Adipose tissue (tissue), 3 donors: Measurements from ENCODE around the gene ZSCAN30. TPM values are rescaled to one million over a fixed set of nuclear protein-coding genes. Genes with fewer than 3 reads are reported as not detected.
A peak's percentile ranks its signal among the peaks of the same experiment; 100 is the strongest.

ENCODE experiments used
- H3K27ac ChIP-seq: one replicate; pipeline ENCODE4 v1.5.1; 2013; ENCODE audit warnings: low read depth, low read length
- WGBS, 3 donors: extraction: QIAGEN DNeasy Blood & Tissue Kit; methylation state at CpG; one replicate each; pipeline ENCODE4 v1.1.7; 2013; 5-methylcytosine and 5-hydroxymethylcytosine counted together
- polyA plus RNA-seq, 3 donors: library from polyadenylated mRNA; stranded (reverse); fragments of 200-250 nt; gene quantifications; one replicate each; pipeline ENCODE4 v1.2.3, GENCODE V29; 2013
- donor health status: healthy with polysubstance abuse.
- donor health status: Bipolar disorder and iron deficiency.
- donor health status: healthy.

ZSCAN30 gene
- 10 to 100 TPM in 1 of 3 donors, 1 to 10 TPM in 2; 4.1 to 10.3 (median 6.2) TPM for polyA plus RNA-seq

DNA sequence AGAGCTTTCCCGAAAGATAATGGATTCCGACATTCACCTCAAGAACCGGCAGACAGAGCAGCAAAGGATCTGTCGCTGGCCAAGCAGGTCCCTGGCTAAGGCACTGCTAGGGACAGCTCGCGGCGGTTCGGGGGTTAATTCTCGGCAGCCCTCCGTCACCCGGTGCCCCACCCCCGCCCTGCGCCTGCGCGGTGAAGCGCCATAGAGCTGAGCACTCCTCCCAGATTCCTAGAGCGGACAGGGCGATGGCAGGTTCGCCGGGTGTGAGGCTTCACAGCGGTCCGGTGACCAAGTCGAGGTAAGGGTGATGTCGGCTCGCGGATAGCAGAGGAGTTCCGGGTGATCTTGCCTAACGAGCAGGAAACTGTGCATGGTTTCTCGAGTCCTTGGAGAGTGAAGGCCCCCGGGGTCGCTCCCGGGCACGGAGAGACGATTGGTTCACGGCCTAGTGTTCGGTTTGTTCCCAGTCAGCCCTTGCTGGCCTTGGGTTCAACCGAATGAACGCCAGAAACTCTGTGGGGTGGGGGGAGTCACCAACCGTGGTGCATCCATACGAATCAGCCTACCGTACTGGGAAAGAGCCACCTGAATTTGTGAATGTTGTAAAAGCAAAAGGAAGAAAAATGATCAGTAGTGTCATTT, at the start of gene ZSCAN30:
TSS of gene ZSCAN30 (minus strand) at position 136 of the 642 bp plus-strand sequence. CDS start 25,877 bp downstream, outside the sequence.
- 0% methylated on average over 41 of the region's 41 CpGs for WGBS, 3 donors
- peak within 1 kb of the TSS; percentile 60 for H3K27ac ChIP-seq

DNA sequence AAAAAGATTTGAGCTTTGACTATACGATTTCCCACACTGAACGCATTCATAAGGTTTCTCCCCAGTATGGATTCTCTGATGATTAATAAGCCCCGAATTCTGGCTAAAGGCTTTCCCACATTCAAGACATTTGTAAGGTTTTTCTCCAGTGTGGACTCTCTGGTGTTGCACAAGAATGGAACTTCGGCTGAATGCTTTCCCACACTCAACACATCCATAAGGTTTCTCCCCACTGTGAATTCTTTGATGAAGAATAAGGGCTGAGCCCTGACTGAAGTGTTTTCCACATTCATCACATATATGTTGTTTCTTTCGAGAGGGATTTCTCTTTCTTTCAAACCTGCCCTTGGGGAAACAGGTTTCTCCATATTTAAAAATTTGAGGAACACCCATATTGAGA, 47.3 kb upstream of the ZSCAN30 start:
- WGBS, 3 donors, result 91 to 93% (median 92%) methylated on average over 5 of the region's 5 CpGs
- no peak overlapping the region for H3K27ac ChIP-seq

GRCh38 chr18:35335866-35336265, 45.8 kb upstream of the ZSCAN30 start:
- H3K27ac ChIP-seq, result no peak overlapping the region
- 56 to 93% (median 89%) methylated on average over 4 of the region's 4 CpGs for WGBS, 3 donors

- H3K27ac ChIP-seq, result no peak overlapping the region
- WGBS, 3 donors, result 66 to 88% (median 85%) methylated on average over 3 of the region's 3 CpGs
These were observed 44.8 kb upstream of the ZSCAN30 start for GRCh38 chr18:35334821-35335220.

DNA sequence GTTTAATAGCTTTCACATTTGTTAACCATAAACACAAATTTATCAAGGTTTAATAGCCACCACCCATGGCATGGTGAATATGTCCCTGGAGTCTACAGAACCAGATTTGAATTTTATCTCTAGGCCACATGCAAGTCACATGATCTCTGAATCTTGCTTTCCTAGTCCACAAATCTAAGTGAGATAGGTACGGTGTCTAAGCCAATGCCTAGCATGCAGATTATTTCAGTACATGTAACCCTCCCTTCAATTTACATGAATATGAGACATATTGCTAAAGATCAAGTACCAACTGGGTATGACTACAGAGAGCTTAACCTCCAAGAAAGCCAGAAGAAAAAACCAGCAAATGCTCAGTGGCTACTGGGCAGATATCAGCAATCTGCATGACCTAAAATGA, 44.2 kb upstream of the ZSCAN30 start:
- WGBS, 3 donors, result 60 to 100% (median 98%) methylated on average over 1 of the region's 1 CpG
- no peak overlapping the region for H3K27ac ChIP-seq

GRCh38 chr18:35331367-35332087, 41.5 kb upstream of the ZSCAN30 start:
- no peak overlapping the region for H3K27ac ChIP-seq
- 74 to 85% (median 83%) methylated on average over 4 of the region's 4 CpGs for WGBS, 3 donors

- no peak overlapping the region for H3K27ac ChIP-seq
These were observed 38.8 kb upstream of the ZSCAN30 start for GRCh38 chr18:35328868-35329267.

DNA sequence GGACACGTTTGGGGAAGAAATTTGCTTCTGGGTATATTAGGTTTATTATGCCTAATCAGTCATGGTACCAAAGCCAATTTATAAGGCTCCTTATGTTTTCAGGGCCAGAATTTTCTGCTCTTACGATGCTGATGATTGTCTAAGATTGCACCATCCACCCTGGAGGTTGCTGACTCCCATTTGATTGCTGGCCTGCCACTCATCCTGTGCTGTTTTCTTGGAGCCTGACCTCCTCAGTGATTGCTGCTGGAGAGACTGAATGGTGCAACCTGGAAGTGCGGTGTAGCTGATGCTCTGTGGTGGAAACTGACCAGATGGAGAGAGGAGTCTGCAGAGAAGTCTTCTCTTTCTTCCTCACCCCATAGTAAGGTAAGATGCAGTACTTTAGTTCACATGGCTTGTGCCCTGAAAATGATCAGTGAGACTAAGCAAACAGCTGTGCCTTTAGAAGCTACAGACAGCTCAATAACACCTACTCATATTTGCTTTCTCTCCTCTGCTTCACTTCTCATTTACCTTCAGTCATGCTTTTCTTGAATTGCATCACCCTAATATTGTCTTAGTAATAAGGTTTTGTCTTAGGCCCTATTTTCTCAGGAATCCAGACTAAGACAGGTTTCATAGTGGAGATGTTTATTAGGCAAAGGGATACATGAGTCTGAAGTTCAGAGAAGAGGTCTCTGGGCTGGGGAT, 36.8 kb upstream of the ZSCAN30 start:
- WGBS, 3 donors, result 59 to 63% (median 60%) methylated on average over 3 of the region's 3 CpGs
- H3K27ac ChIP-seq, result no peak overlapping the region

DNA sequence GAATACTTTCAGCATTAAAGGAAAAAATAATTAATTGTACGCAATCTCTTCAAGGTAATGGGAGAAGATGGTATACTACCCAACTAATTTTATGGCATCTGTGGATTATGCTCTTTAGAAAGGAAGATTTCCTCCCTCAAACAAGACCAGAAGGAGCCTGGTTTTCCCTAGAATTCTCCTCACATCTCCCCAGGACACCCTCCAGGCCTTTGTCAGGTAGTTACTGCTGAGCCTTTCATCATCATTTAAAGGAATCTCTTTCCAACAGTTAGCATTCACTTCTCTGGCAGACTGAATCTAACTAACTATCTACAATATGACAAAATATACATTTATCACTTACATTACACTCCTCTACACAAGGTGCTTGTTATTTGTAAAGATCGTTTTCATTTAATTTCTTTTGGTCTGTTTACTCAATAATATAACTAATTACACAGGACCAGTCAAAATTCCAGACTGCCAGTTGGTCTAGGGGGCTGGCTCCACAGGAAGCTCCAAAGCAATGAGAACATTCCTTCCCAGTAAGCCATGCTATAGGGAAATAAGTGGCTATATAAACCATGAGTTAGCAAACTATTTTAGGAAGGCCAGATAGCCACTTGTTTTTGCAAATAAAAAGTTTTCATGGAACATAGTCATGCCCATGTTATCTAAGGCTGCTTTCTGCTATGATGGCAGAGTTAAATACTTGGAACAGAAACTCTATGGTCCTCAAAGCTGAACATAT, 35.1 kb upstream of the ZSCAN30 start:
- WGBS, 3 donors, result 24 to 80% (median 34%) methylated on average over 2 of the region's 2 CpGs
- no peak overlapping the region for H3K27ac ChIP-seq

- no peak overlapping the region for H3K27ac ChIP-seq
- 78 to 82% (median 79%) methylated on average over 3 of the region's 3 CpGs for WGBS, 3 donors
These were observed 32.7 kb upstream of the ZSCAN30 start for GRCh38 chr18:35322486-35323458.

GRCh38 chr18:35311496-35311895, 21.5 kb upstream of the ZSCAN30 start:
- H3K27ac ChIP-seq, result no peak overlapping the region
- WGBS, 3 donors, result 71 to 81% (median 76%) methylated on average over 2 of the region's 2 CpGs

- no peak overlapping the region for H3K27ac ChIP-seq
- WGBS, 3 donors, result 98 to 99% (median 98%) methylated on average over 5 of the region's 5 CpGs
These were observed 16.7 kb upstream of the ZSCAN30 start for GRCh38 chr18:35306588-35307250.

GRCh38 chr18:35303610-35304009, 13.6 kb upstream of the ZSCAN30 start:
- WGBS, 3 donors, result 95 to 100% (median 96%) methylated on average over 4 of the region's 4 CpGs
- H3K27ac ChIP-seq, result no peak overlapping the region

- no peak overlapping the region for H3K27ac ChIP-seq
- 97 to 100% (median 100%) methylated on average over 2 of the region's 2 CpGs for WGBS, 3 donors
These were observed 6.0 kb upstream of the ZSCAN30 start for GRCh38 chr18:35296060-35296459.

GRCh38 chr18:35291166-35291565, 1.1 kb upstream of the ZSCAN30 start:
- no peak overlapping the region for H3K27ac ChIP-seq
- WGBS, 3 donors, result 82 to 85% (median 82%) methylated on average over 2 of the region's 2 CpGs

DNA sequence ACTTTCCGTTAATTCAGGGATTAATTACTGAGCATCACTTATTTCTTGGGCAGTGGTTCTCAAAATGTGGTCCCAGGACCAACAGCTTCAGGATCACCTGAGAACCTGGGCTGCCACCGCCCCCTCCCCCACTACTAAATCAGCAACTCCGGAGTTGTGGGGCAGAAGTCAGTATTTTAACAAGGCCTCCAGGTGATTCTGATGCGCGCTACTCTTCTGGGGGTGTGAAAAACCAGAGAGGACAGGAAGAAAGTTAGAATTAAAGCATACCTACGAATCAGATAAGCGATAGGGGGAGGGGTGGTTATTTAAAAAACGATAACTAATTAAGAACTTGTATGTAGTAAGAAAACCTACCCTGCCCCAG, 319 bp downstream of the ZSCAN30 start:
- WGBS, 3 donors, result 0% methylated on average over 8 of the region's 8 CpGs

DNA sequence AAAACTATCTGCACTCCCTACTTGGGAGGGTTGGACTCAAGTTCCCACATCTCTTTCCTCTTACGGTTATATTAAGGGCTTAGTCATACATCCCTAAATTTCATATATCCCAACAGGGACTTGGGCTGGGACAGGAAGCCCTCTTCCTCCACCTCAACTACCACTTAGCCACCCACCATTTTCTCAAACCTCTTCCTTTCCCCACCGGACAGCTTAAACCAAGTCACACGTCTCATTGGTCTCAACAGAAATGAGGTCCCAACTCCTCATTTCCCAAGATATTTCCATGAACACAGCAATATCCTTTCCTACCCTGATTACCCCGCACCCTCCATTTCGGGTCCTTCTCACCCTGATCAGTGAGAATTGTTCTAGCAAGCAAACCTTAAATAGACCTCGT, 736 bp downstream of the ZSCAN30 start:
- H3K27ac ChIP-seq, result no peak overlapping the region
- 2 to 5% (median 5%) methylated on average over 6 of the region's 6 CpGs for WGBS, 3 donors

More for the DNA sequence above, 319 bp downstream of the ZSCAN30 start:
- peak overlapping the region; percentile 60 for H3K27ac ChIP-seq
